ENCODE data around the gene UBTD1.

DNA sequence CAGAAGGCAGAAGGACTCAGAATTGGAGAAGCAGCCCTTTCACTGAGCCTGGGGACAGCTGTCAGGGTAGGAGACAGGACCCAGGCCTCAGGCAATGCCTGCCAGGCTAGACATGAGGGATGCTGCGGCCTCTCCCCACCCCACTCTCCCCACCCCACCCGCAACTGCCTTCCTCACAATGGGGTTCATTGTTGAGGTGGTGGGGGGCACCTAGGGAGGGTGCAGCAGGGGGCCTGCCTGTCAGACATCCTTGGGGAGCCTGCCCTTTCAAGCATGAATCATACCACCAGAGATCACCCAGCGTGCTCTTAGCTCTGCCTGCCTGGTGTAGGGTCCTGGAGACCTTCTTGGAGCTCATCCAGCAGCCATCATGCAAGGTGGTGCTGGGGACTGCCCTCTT lies 90.8 kb downstream of the UBTD1 start, which contains the start of gene C10orf62:
- TF ChIP-seq HDAC6 (IDR thresholded peaks at IDR 0.05; ENCODE audit: unreplicated experiment) (no peak), ELK1 (IDR thresholded peaks at IDR 0.05; ENCODE audit: low read depth, low read length) (no peak), NBN (IDR thresholded peaks at IDR 0.05) (no peak)

Measured in GM12878 (cell line).